B cell (primary cell): ENCODE measurements around the gene FAM110C.

Source experiments
- EZH2 ChIP-seq: IDR thresholded peaks from 2 replicates; pipeline ENCODE4 v1.6.1; 2012; ENCODE audit warnings: borderline replicate concordance, low read depth, mild to moderate bottlenecking, moderate library complexity, low read length; ENCODE audit not compliant: insufficient read depth, poor library complexity, severe bottlenecking
- TF ChIP-seq, protein P1 (sequence below): fragments of 200-600 bp; IDR thresholded peaks from one replicate; pipeline ENCODE4 v1.8.0; 2022; ENCODE audit warnings: antibody characterized with exemption, mild to moderate bottlenecking

GRCh38 chr2:40465-40864 lies 5.8 kb downstream of the FAM110C start:
- TF ChIP-seq, protein P1, sequence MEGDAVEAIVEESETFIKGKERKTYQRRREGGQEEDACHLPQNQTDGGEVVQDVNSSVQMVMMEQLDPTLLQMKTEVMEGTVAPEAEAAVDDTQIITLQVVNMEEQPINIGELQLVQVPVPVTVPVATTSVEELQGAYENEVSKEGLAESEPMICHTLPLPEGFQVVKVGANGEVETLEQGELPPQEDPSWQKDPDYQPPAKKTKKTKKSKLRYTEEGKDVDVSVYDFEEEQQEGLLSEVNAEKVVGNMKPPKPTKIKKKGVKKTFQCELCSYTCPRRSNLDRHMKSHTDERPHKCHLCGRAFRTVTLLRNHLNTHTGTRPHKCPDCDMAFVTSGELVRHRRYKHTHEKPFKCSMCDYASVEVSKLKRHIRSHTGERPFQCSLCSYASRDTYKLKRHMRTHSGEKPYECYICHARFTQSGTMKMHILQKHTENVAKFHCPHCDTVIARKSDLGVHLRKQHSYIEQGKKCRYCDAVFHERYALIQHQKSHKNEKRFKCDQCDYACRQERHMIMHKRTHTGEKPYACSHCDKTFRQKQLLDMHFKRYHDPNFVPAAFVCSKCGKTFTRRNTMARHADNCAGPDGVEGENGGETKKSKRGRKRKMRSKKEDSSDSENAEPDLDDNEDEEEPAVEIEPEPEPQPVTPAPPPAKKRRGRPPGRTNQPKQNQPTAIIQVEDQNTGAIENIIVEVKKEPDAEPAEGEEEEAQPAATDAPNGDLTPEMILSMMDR, result no peak
- no peak for TF ChIP-seq EZH2
